Smooth muscle cell (in vitro differentiated cells): Measurements from ENCODE around the gene VRK3. TPM values are rescaled to one million over a fixed set of nuclear protein-coding genes. Genes with fewer than 3 reads are reported as not detected.

Experiments used
- DNase-seq: peaks from one replicate; lab custom pipeline; 2025; ENCODE audit not compliant: unreplicated experiment; lab: John Stamatoyannopoulos, UW
- H2AFZ ChIP-seq: fragments of 200-600 bp; sonication (generic); 2 replicates; pipeline ENCODE4 v1.6.0; 2016; ENCODE audit warnings: antibody characterized with exemption, low read depth, mild to moderate bottlenecking
- H3F3A ChIP-seq: fragments of 200-600 bp; sonication (generic); 2 replicates; pipeline ENCODE4 v1.6.0; 2017; ENCODE audit warnings: antibody characterized with exemption, low read depth
- H3K27ac ChIP-seq: fragments of 200-600 bp; sonication (generic); 2 replicates; pipeline ENCODE4 v1.5.1; 2016; ENCODE audit warnings: low read depth, mild to moderate bottlenecking
- H3K27me3 ChIP-seq: fragments of 200-600 bp; sonication (generic); 2 replicates; pipeline ENCODE4 v1.6.1; 2016; ENCODE audit warnings: low read depth, mild to moderate bottlenecking
- H3K36me3 ChIP-seq: fragments of 200-600 bp; sonication (generic); 2 replicates; pipeline ENCODE4 v1.5.1; 2016; ENCODE audit warnings: low read depth
- H3K4me1 ChIP-seq: fragments of 200-600 bp; sonication (generic); 2 replicates; pipeline ENCODE4 v1.5.1; 2016; ENCODE audit warnings: low read depth
- H3K4me2 ChIP-seq: fragments of 200-600 bp; sonication (generic); 2 replicates; pipeline ENCODE4 v1.6.0; 2016; ENCODE audit warnings: mild to moderate bottlenecking
- H3K4me3 ChIP-seq: fragments of 200-600 bp; sonication (generic); 2 replicates; pipeline ENCODE4 v1.5.1; 2016; ENCODE audit warnings: mild to moderate bottlenecking
- H3K79me2 ChIP-seq: fragments of 200-600 bp; sonication (generic); 2 replicates; pipeline ENCODE4 v1.6.0; 2016; ENCODE audit warnings: low read depth, mild to moderate bottlenecking
- H3K9ac ChIP-seq: fragments of 200-600 bp; sonication (generic); 2 replicates; pipeline ENCODE4 v1.6.0; 2016; ENCODE audit warnings: low read depth
- H3K9me3 ChIP-seq: fragments of 200-600 bp; sonication (generic); replicated peaks from 2 replicates; pipeline ENCODE4 v1.5.1; 2016; ENCODE audit warnings: low read depth
- H4K20me1 ChIP-seq: fragments of 200-600 bp; sonication (generic); 2 replicates; pipeline ENCODE4 v1.6.0; 2016; ENCODE audit warnings: low read depth
- WGBS: methylation state at CpG from one replicate; pipeline ENCODE4 v1.1.7; 2016; ENCODE audit warnings: low lambda C conversion rate; 5-methylcytosine and 5-hydroxymethylcytosine counted together
- polyA plus RNA-seq: library from polyadenylated mRNA; unstranded; fragments of >200 nt; fragmentation: Nextera tagmentation; extraction: Ambion mirVana; gene quantifications from 2 replicates; pipeline ENCODE4 v1.2.1, GENCODE V29; 2016
- total RNA-seq: library from RNA; depleted of rRNA; stranded (reverse); fragments of >200 nt; gene quantifications from 2 replicates; pipeline ENCODE4 v1.2.3, GENCODE V29; 2014
- TF ChIP-seq, protein P1 (sequence below): fragments of 200-600 bp; sonication (generic); IDR thresholded peaks from 2 replicates; pipeline ENCODE4 v1.5.1; 2017; ENCODE audit warnings: borderline replicate concordance, mild to moderate bottlenecking, antibody characterized with exemption; ENCODE audit not compliant: insufficient read depth, poor library complexity, severe bottlenecking

Gene VRK3
- total and polyA plus RNA-seq, 2 experiments from 2014 or later = 24.6 to 41.4 TPM

DNA sequence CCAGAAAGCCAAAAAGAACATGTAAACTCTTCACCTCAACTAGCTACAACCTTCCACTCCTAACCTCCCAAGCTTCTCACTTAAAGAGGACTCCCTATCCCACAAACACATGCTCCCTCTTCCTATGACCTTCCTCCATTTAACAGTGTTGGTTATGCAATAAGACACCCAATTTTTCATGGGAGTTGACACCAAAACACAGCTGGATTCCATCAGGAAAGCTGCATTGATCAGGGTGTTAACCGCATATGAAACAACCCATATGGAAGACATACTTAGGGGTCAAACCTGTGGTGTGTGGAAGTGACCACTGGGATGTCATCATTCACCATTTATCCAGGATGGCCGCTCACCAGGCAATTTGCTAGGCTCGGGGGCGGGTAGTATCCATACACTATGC is 22.5 kb upstream of the VRK3 start:
- Histone ChIP-seq H3K9me3 (peaks cover 57% of the 10 kb centered on the region), H3K4me3 (no peak overlapping the region), H3K79me2 (no peaks in the 10 kb centered on the region), H3K9ac (no peak overlapping the region), H3K27me3 (no peaks in the 10 kb centered on the region), H3K4me1 (no peaks in the 10 kb centered on the region), H3K36me3 (peaks cover 52% of the 10 kb centered on the region), H3K4me2 (no peak overlapping the region), H3F3A (no peaks in the 10 kb centered on the region), H3K27ac (no peak overlapping the region), H4K20me1 (no peaks in the 10 kb centered on the region), H2AFZ (no peak overlapping the region)
- TF ChIP-seq, protein P1, sequence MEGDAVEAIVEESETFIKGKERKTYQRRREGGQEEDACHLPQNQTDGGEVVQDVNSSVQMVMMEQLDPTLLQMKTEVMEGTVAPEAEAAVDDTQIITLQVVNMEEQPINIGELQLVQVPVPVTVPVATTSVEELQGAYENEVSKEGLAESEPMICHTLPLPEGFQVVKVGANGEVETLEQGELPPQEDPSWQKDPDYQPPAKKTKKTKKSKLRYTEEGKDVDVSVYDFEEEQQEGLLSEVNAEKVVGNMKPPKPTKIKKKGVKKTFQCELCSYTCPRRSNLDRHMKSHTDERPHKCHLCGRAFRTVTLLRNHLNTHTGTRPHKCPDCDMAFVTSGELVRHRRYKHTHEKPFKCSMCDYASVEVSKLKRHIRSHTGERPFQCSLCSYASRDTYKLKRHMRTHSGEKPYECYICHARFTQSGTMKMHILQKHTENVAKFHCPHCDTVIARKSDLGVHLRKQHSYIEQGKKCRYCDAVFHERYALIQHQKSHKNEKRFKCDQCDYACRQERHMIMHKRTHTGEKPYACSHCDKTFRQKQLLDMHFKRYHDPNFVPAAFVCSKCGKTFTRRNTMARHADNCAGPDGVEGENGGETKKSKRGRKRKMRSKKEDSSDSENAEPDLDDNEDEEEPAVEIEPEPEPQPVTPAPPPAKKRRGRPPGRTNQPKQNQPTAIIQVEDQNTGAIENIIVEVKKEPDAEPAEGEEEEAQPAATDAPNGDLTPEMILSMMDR = no peak
- DNase-seq = no peak
- WGBS = 97% methylated on average over 4 of the region's 4 CpGs

DNA sequence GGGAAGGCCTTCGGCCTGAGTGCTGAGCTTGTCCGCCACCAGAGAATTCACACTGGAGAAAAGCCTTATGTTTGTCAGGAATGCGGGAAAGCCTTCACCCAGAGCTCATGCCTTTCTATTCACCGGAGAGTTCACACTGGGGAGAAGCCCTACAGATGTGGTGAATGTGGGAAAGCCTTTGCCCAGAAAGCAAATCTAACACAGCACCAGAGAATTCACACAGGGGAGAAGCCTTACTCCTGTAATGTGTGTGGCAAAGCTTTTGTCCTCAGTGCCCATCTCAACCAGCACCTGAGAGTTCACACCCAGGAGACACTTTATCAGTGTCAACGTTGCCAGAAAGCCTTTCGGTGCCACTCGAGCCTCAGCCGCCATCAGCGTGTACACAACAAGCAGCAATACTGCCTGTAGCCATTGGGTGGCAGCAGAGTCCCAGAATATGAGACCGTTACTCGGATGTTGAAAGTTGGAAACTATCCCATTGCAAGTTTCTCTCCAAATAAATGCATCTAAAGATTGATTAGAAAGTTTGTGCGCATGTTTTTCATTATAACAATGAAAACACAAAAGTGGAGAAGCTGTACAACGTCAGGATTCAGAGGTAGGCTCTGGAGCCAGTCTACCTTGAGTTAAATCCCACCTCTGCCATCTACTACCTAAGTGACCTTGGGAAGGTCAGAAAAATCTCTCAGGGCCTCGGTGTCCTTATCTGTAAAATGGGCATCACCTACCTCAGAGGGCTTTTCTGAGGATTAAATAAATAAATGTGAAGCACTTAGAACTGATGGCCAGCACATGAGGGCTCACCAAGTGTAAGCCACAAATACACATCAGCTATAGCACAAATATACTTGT is 21.7 kb upstream of the VRK3 start:
- Histone ChIP-seq H3K9me3 (peaks cover 60% of the 10 kb centered on the region), H3K4me1 (no peaks in the 10 kb centered on the region), H3F3A (no peaks in the 10 kb centered on the region), H4K20me1 (no peaks in the 10 kb centered on the region), H3K4me3 (no peak overlapping the region), H3K79me2 (no peaks in the 10 kb centered on the region), H3K9ac (no peak overlapping the region), H3K27ac (no peak overlapping the region), H3K4me2 (no peak overlapping the region), H3K36me3 (peaks cover 59% of the 10 kb centered on the region), H2AFZ (no peak overlapping the region), H3K27me3 (no peaks in the 10 kb centered on the region)
- TF ChIP-seq, protein P1 = peak; percentile 32
- WGBS = 93% methylated on average over 14 of the region's 14 CpGs
- no peak for DNase-seq

DNA sequence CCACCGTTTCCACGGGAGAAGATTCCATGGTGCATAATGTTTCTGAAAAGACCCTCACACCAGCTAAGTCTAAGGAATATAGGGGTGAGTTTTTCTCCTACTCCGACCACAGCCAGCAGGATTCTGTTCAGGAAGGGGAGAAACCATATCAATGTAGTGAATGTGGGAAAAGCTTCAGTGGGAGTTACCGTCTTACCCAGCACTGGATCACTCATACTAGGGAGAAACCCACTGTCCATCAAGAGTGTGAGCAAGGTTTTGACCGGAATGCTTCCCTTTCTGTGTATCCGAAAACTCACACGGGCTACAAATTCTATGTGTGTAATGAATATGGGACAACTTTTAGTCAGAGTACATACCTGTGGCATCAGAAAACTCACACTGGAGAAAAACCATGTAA is 19.8 kb upstream of the VRK3 start:
- Histone ChIP-seq H3K36me3 (peaks cover 66% of the 10 kb centered on the region), H3K9me3 (peaks cover 55% of the 10 kb centered on the region), H3F3A (no peaks in the 10 kb centered on the region), H4K20me1 (no peaks in the 10 kb centered on the region), H3K27me3 (no peaks in the 10 kb centered on the region), H2AFZ (no peak overlapping the region), H3K4me3 (no peak overlapping the region), H3K9ac (no peak overlapping the region), H3K27ac (no peak overlapping the region), H3K4me1 (no peaks in the 10 kb centered on the region), H3K4me2 (no peak overlapping the region), H3K79me2 (no peaks in the 10 kb centered on the region)
- TF ChIP-seq, protein P1 = no peak
- no peak for DNase-seq
- 95% methylated on average over 7 of the region's 7 CpGs for WGBS

DNA sequence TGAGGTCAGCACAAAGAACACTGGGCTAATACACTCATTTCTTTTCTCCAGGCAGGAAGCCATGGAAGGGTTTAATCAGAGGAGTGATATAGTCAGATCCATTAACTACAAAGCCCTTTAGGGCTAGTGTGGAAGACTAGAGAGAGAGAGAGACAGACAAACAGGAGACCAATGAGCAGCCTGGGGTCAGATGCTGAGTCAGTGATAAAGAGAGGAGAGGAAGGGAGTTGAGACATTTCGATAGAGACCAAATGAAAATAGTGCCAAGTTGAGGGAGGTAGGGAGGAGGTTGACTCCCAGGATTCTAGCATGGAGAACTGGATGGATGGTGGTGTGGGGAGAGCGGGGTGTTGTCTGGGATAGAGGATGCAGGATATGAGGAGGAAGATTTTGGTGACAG is 18.8 kb upstream of the VRK3 start:
- TF ChIP-seq, protein P1 = no peak
- Histone ChIP-seq H3K27me3 (no peaks in the 10 kb centered on the region), H3K4me1 (no peaks in the 10 kb centered on the region), H3K79me2 (no peaks in the 10 kb centered on the region), H3K36me3 (peaks cover 73% of the 10 kb centered on the region), H3K4me3 (no peak overlapping the region), H4K20me1 (no peaks in the 10 kb centered on the region), H3K9ac (no peak overlapping the region), H3K27ac (no peak overlapping the region), H3K4me2 (no peak overlapping the region), H3F3A (no peaks in the 10 kb centered on the region), H3K9me3 (peaks cover 55% of the 10 kb centered on the region), H2AFZ (no peak overlapping the region)
- DNase-seq = no peak
- WGBS = 97% methylated on average over 2 of the region's 2 CpGs
